Mucosa of descending colon (tissue), 3 donors: ENCODE measurements around the gene ASB2. TPM values are rescaled to one million over a fixed set of nuclear protein-coding genes. Genes with fewer than 3 reads are reported as not detected.

Experiments used
- ATAC-seq: fragments of 200-7000 bp; cut with Tn5 transposase; one replicate; pipeline ENCODE4 v1.9.1; 2020; ENCODE audit warnings: mild to moderate bottlenecking, moderate library complexity
- DNase-seq, 3 donors: peaks; one replicate each; pipeline ENCODE4 v3.0.0-alpha.2; 2020
- H3K36me3 ChIP-seq: fragments of 200-600 bp; one replicate; pipeline ENCODE4 v1.8.0; 2021; ENCODE audit warnings: low read depth, mild to moderate bottlenecking
- H3K4me1 ChIP-seq: fragments of 200-600 bp; one replicate; pipeline ENCODE4 v1.8.0; 2021; ENCODE audit warnings: low read depth, mild to moderate bottlenecking
- H3K4me3 ChIP-seq: fragments of 200-600 bp; one replicate; pipeline ENCODE4 v1.8.0; 2021; ENCODE audit warnings: mild to moderate bottlenecking
- H3K9me3 ChIP-seq: fragments of 200-600 bp; one replicate; pipeline ENCODE4 v1.8.0; 2021; ENCODE audit warnings: mild to moderate bottlenecking
- intact Hi-C, 2 donors: fragments of 100-400 bp; cut with DNase I in 1 of 2; cut with micrococcal nuclease in 1 of 2; formaldehyde crosslinking; loops; one replicate each; pipeline versions ENCODE4 v1.11.0 to v1.11.1; 2022; cut with DNase I, micrococcal nuclease
- total RNA-seq, 3 donors: library from RNA; stranded (reverse); fragmentation: NEBNext Ultra II Directional in 2 of 3; extraction: Animal tissue kit (Norgen Biotek cat#: 25700) in 2 of 3; gene quantifications; one replicate each; pipeline versions ENCODE4 v1.2.1 to v1.2.4, GENCODE V29; 2021 to 2023
- TF ChIP-seq, protein P1 (sequence below): fragments of 200-600 bp; IDR thresholded peaks from one replicate; pipeline ENCODE4 v1.8.0; 2022; ENCODE audit warnings: antibody characterized with exemption, mild to moderate bottlenecking
- donor health status: DM: no; HTN: no; CAD: no; lungs with moderate emphysema.
- donor health status: DM: no; HTN: no; CAD: no.
- donor health status: DM: no; HTN: yes; CAD: no.

Gene ASB2
- total RNA-seq, 3 donors from 2014 or later: 5.2 to 89.1 (median 8.8) TPM

DNA sequence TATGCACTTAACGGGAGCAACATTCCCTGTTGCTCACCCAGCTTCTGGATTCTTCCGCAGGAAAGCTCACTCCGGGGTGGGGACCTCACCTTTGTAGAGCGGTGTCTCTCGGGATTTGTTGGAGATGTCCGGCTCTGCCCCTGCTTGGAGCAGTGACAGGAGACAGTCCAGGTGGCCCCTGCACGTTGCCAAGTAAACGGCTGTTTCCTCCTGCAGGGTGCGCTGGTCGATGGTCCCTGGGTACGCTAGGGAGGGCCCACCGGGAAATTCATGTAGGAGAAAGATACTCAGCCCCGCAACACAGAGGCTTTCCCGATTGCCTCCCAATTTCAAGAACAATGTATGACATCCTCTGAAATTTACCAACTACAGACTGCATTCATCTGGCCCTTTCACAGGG is 23.1 kb downstream of the ASB2 start:
- TF ChIP-seq, protein P1, sequence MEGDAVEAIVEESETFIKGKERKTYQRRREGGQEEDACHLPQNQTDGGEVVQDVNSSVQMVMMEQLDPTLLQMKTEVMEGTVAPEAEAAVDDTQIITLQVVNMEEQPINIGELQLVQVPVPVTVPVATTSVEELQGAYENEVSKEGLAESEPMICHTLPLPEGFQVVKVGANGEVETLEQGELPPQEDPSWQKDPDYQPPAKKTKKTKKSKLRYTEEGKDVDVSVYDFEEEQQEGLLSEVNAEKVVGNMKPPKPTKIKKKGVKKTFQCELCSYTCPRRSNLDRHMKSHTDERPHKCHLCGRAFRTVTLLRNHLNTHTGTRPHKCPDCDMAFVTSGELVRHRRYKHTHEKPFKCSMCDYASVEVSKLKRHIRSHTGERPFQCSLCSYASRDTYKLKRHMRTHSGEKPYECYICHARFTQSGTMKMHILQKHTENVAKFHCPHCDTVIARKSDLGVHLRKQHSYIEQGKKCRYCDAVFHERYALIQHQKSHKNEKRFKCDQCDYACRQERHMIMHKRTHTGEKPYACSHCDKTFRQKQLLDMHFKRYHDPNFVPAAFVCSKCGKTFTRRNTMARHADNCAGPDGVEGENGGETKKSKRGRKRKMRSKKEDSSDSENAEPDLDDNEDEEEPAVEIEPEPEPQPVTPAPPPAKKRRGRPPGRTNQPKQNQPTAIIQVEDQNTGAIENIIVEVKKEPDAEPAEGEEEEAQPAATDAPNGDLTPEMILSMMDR: no peak
- no peak for ATAC-seq
- Histone ChIP-seq H3K4me1 (peaks cover 9% of the 10 kb centered on the region), H3K36me3 (no peaks in the 10 kb centered on the region), H3K9me3 (no peaks in the 10 kb centered on the region), H3K4me3 (no peak overlapping the region)
- no peak for DNase-seq
- intact Hi-C loops: no loop called here

DNA sequence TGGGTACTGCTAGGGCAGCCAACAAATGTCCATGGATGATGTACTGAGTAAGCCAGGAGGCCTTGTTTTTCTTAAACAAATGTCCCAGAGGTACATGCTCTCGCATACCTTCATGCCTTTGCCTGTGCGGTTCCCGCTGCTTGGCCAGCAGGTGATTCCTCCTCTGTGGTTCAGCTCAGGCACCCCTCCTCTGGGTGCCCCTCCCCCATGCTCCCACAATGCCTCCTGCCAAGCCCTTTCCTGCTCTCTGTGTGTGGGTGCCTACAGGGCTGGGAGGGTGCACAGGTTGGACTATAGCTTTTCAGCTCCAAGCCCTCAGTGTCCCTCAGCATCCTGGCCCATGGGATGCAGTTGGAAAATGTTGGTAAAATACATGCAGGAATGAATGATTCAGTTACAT is 23.5 kb downstream of the ASB2 start:
- peaks cover 6% of the 10 kb centered on the region for H3K4me1 ChIP-seq
- ATAC-seq: no peak
- no peaks in the 10 kb centered on the region for H3K9me3 ChIP-seq
- TF ChIP-seq, protein P1: no peak
- intact Hi-C loops: no loop called here
- DNase-seq: no peak
- H3K36me3 ChIP-seq: no peaks in the 10 kb centered on the region
- H3K4me3 ChIP-seq: no peak overlapping the region

DNA sequence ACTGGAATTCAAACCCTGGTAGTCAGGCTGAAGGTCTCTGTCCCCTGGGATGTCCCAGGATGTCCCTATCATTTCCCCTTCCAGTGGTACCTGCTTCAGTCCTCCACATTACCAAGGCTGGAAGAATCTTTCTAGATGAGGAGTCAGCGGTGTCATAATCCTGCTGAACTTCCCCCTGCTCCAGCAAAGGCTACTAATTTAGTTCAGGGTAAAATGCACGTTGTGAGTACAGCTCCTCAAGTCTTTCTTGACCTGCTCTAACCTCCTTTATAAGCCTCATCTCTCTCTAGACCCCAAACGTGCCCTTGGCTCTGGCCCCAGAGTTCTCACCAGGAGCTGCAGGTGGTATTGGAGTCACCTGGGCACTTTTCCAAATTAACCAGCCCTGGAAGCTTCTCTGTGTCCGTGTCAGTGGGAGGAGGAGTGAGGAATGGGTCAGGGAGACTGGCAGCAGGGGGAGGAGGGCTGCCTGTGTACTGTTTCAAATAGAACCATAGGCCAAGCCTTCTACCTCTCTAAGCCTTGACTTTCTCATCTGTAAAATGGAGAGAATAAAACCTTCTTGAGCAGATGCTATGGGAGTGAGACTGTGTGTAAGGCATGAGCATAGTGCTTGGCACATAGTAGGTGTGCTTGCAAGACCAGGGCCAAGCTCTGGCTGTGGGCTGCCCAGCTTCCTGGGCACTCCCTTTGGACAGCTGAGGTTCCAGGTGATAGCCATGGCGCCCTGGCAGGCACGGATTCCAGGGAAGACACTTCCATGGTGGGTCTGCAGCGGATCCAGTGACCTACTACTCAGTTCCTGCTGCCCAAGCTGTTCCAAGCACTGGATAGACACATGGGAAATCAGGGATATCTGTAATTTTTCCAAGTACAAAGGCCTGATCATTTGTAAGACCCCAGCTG is 24.5 kb downstream of the ASB2 start:
- H3K36me3 ChIP-seq: no peaks in the 10 kb centered on the region
- intact Hi-C loops: no loop called here
- no peaks in the 10 kb centered on the region for H3K9me3 ChIP-seq
- no peak overlapping the region for H3K4me3 ChIP-seq
- TF ChIP-seq, protein P1: no peak
- DNase-seq (no peak), ATAC-seq (no peak)
- peaks cover 3% of the 10 kb centered on the region for H3K4me1 ChIP-seq

DNA sequence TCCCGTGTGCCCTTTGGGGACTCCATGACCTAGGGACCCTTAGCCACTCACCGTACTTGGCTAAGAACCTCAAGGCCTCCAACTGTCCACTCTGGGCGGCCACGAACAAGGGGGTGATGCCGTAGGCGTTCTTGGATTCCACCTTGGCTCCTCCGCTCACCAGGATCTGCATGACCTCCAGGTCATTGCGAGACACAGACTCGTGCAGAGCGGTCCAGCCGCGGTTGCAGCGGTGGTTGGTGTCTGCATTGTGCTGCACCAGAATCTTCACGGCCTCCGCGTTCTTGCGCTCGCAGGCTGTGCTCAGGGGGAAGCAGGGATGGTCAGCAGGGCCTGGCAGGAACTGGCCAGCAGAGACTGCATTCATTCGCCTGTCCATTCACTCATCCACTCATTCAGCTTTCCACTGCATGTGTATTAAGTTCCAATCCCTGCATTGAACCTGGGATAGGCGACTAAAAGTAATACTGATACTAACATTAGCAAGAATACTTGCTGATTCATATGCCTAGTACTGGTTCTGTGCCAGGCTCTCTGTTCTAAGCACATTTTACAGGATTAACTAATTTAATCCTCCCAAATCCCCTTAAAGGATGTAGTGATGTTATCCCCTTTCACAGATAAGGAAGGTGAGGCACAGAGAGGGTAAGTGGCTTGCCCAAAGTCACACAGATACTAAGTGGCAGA is 25.3 kb downstream of the ASB2 start:
- ATAC-seq (no peak), DNase-seq (peak in 1 of 3 donors; percentile 18)
- Histone ChIP-seq H3K36me3 (no peaks in the 10 kb centered on the region), H3K9me3 (no peaks in the 10 kb centered on the region), H3K4me1 (peaks cover 3% of the 10 kb centered on the region), H3K4me3 (no peak overlapping the region)
- TF ChIP-seq, protein P1: no peak
- intact Hi-C loops: no loop called here

DNA sequence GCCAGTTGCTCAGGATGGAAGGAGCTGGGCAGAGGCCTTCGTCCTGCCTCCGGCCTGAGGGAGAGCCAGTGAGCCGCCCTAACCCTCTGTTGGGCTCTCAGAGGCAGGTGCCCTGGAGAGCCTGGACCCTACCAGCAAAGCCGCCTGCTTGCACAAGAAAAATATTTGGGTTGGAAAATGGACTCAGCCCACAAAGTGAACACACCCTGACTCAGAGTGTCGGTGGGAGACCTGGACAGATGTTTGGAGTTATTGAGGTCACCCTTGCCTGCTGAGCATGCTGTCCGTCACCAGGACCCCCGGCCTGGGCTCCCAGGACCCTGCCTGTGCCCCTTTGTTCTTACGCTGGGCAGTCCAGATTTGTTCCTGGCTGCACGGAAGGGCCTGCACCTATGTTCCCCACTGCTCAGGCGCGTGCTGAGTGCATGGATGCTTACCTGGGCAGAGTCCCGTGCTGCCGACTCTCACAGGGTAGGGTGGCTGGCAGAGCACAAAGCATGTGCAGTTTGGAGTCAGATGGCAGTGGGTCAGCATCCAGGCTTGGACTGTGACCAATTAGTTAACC is 26.8 kb downstream of the ASB2 start:
- ATAC-seq (no peak), DNase-seq (peak in 1 of 3 donors; percentile 33)
- intact Hi-C loops: no loop called here
- peaks cover 3% of the 10 kb centered on the region for H3K4me1 ChIP-seq
- H3K9me3 ChIP-seq: no peaks in the 10 kb centered on the region
- H3K36me3 ChIP-seq: no peaks in the 10 kb centered on the region
- TF ChIP-seq, protein P1: no peak
- no peak overlapping the region for H3K4me3 ChIP-seq
